SK-N-SH (cell line): Measurements from ENCODE around the gene SSTR4. TPM values are rescaled to one million over a fixed set of nuclear protein-coding genes. Genes with fewer than 3 reads are reported as not detected.

Source experiments
- CTCF ChIA-PET: fragments of 300-600, 350-600 bp; formaldehyde crosslinking; extraction: SDS; loops from one replicate; lab custom pipeline; 2021; lab: Yijun Ruan, JAX
- POLR2A ChIA-PET: fragments of 350-600 bp; sonication (Branson Sonifier 250); formaldehyde crosslinking; extraction: SDS; loops from one replicate; lab custom pipeline; 2020; ENCODE audit warnings: antibody characterized with exemption, inconsistent platforms; lab: Yijun Ruan, JAX
- DNase-seq: peaks from one replicate; pipeline ENCODE4 v3.0.0; 2012
- H2AFZ ChIP-seq: fragments of 200-600 bp; sonication (generic); 2 replicates; pipeline ENCODE4 v1.8.1; 2016; ENCODE audit warnings: antibody characterized with exemption, mild to moderate bottlenecking, low read depth
- H3F3A ChIP-seq: fragments of 200-600 bp; sonication (generic); replicated peaks from 2 replicates; pipeline ENCODE3; 2016; ENCODE audit warnings: antibody characterized with exemption, mild to moderate bottlenecking; ENCODE audit not compliant: insufficient read depth
- H3K27ac ChIP-seq, 2 experiments: fragments of 200-500 bp in 1 of 2; fragments of 200-600 bp in 1 of 2; sonication (Bioruptor generic) in 1 of 2; sonication (generic), shearing (Covaris generic) in 1 of 2; 2 replicates each; pipeline versions ENCODE4 v1.5.1 to v1.6.1; 2014 to 2016; ENCODE audit warnings: low read depth in 2 of 2, inconsistent platforms in 1 of 2, low read length in 1 of 2, mild to moderate bottlenecking in 1 of 2, mixed read lengths in 1 of 2
- H3K27me3 ChIP-seq: fragments of 200-600 bp; sonication (generic), shearing (Covaris generic); 2 replicates; pipeline ENCODE4 v1.6.1; 2016; ENCODE audit warnings: mixed run types; ENCODE audit not compliant: insufficient read depth
- H3K36me3 ChIP-seq, 2 experiments: fragments of 200-500 bp in 1 of 2; fragments of 200-600 bp in 1 of 2; sonication (Bioruptor generic) in 1 of 2; sonication (generic) in 1 of 2; replicated peaks in 1 of 2; 2 replicates each; pipeline versions ENCODE3 to v1.5.1; 2014 to 2016; ENCODE audit warnings: low read length in 1 of 2, mild to moderate bottlenecking in 1 of 2; ENCODE audit not compliant: insufficient read depth in 2 of 2, control insufficient read depth in 1 of 2
- H3K4me1 ChIP-seq, 2 experiments: fragments of 200-500 bp in 1 of 2; fragments of 200-600 bp in 1 of 2; sonication (Bioruptor generic) in 1 of 2; sonication (generic), shearing (Covaris generic) in 1 of 2; 2 replicates each; pipeline versions ENCODE4 v1.5.1 to v1.6.1; 2014 to 2016; ENCODE audit warnings: low read depth in 1 of 2, low read length in 1 of 2, mixed run types in 1 of 2; ENCODE audit not compliant: insufficient read depth in 2 of 2, control insufficient read depth in 1 of 2
- H3K4me2 ChIP-seq: fragments of 200-600 bp; sonication (generic), shearing (Covaris generic); 2 replicates; pipeline ENCODE4 v1.6.1; 2017; ENCODE audit warnings: mixed run types
- H3K4me3 ChIP-seq, 2 experiments: fragments of 200-500 bp in 1 of 2; fragments of 200-600 bp in 1 of 2; sonication (Bioruptor generic) in 1 of 2; sonication (generic), shearing (Covaris generic) in 1 of 2; 2 replicates each; pipeline versions ENCODE4 v1.5.1 to v1.8.1; 2014 to 2016; ENCODE audit warnings: low read depth in 2 of 2, inconsistent platforms in 1 of 2, low read length in 1 of 2, mild to moderate bottlenecking in 1 of 2, mixed read lengths in 1 of 2, moderate library complexity in 1 of 2
- H3K79me2 ChIP-seq: fragments of 200-600 bp; sonication (generic); 2 replicates; pipeline ENCODE4 v1.8.1; 2017; ENCODE audit warnings: mild to moderate bottlenecking; ENCODE audit not compliant: insufficient read depth
- H3K9ac ChIP-seq: fragments of 200-600 bp; sonication (generic); 2 replicates; pipeline ENCODE4 v1.6.1; 2017; ENCODE audit warnings: mixed run types
- H3K9me2 ChIP-seq: fragments of 200-600 bp; sonication (generic); 2 replicates; pipeline ENCODE4 v1.6.1; 2017; ENCODE audit warnings: mixed run types
- H3K9me3 ChIP-seq: fragments of 200-600 bp; sonication (generic); 2 replicates; pipeline ENCODE4 v1.6.1; 2017; ENCODE audit warnings: mixed run types, mild to moderate bottlenecking, moderate library complexity
- H4K20me1 ChIP-seq: fragments of 200-600 bp; sonication (generic); 2 replicates; pipeline ENCODE4 v1.6.1; 2017; ENCODE audit warnings: mild to moderate bottlenecking, mixed run types; ENCODE audit not compliant: insufficient read depth
- EZH2phosphoT487 ChIP-seq: fragments of 200-600 bp; sonication (generic); IDR thresholded peaks from 2 replicates; pipeline ENCODE4 v1.6.1; 2017; ENCODE audit warnings: low read depth, mixed run types, mild to moderate bottlenecking, antibody characterized with exemption, moderate library complexity, borderline replicate concordance
- FOSL2 ChIP-seq: IDR thresholded peaks from 2 replicates; pipeline ENCODE4 v1.4.0; 2012; ENCODE audit warnings: low read depth, mild to moderate bottlenecking, moderate library complexity, borderline replicate concordance
- FOXM1 ChIP-seq: IDR thresholded peaks from 2 replicates; pipeline ENCODE4 v1.4.0; 2012; ENCODE audit warnings: low read depth, mild to moderate bottlenecking
- GABPA ChIP-seq: IDR thresholded peaks from 2 replicates; pipeline ENCODE4 v1.4.0; 2012; ENCODE audit warnings: low read depth, mild to moderate bottlenecking
- JUND ChIP-seq: IDR thresholded peaks from 2 replicates; pipeline ENCODE4 v1.4.0; 2012
- MXI1 ChIP-seq: IDR thresholded peaks from 2 replicates; pipeline ENCODE4 v1.6.1; 2012; ENCODE audit warnings: mild to moderate bottlenecking, low read depth, low read length, improper control_type of control experiment
- NFIC ChIP-seq: IDR thresholded peaks from 2 replicates; pipeline ENCODE4 v1.4.0; 2012; ENCODE audit warnings: borderline replicate concordance
- NRF1 ChIP-seq: IDR thresholded peaks from 2 replicates; pipeline ENCODE4 v1.6.1; 2012; ENCODE audit warnings: low read depth, mild to moderate bottlenecking, low read length
- POLR2AphosphoS5 ChIP-seq: IDR thresholded peaks from 2 replicates; pipeline ENCODE4 v1.6.1; 2012; ENCODE audit warnings: low read depth, low read length
- RAD21 ChIP-seq: IDR thresholded peaks from 2 replicates; pipeline ENCODE4 v1.6.1; 2012; ENCODE audit warnings: mild to moderate bottlenecking, low read length
- RCOR1 ChIP-seq: fragments of 150-350 bp; IDR thresholded peaks from 2 replicates; pipeline ENCODE4 v1.6.1; 2017; ENCODE audit warnings: antibody characterized with exemption, low read length
- RFX5 ChIP-seq: IDR thresholded peaks from 2 replicates; pipeline ENCODE4 v1.6.1; 2012; ENCODE audit warnings: mild to moderate bottlenecking, improper control_type of control experiment, low read length
- SIN3A ChIP-seq: IDR thresholded peaks from 2 replicates; pipeline ENCODE4 v1.6.1; 2012; ENCODE audit warnings: low read depth, mild to moderate bottlenecking, low read length, moderate library complexity, borderline replicate concordance
- SMC3 ChIP-seq: IDR thresholded peaks from 2 replicates; pipeline ENCODE4 v1.6.1; 2012; ENCODE audit warnings: low read depth, low read length, improper control_type of control experiment
- WGBS: methylation state at CpG from one replicate; pipeline ENCODE4 v1.1.6; 2017; ENCODE audit warnings: low lambda C conversion rate; 5-methylcytosine and 5-hydroxymethylcytosine counted together
- polyA plus RNA-seq, 3 experiments: library from polyadenylated mRNA; depleted of rRNA; stranded (reverse); fragments of >200 nt; gene quantifications; 2 replicates each; pipeline ENCODE4 v1.2.3, GENCODE V29; 2012
- TF ChIP-seq, protein P1 (sequence below): fragments of 150-350 bp; IDR thresholded peaks from 2 replicates; pipeline ENCODE4 v1.6.1; 2016; ENCODE audit warnings: mild to moderate bottlenecking, low read depth, low read length
- TF ChIP-seq, protein P2 (sequence below): IDR thresholded peaks from 2 replicates; pipeline ENCODE4 v1.4.0; 2012; ENCODE audit warnings: low read depth
- TF ChIP-seq, protein P3 (sequence below): IDR thresholded peaks from 2 replicates; pipeline ENCODE4 v1.4.0; 2012; ENCODE audit warnings: low read depth, borderline replicate concordance
- TF ChIP-seq, protein P4 (sequence below): fragments of 200-600 bp; sonication (generic); IDR thresholded peaks from 2 replicates; pipeline ENCODE4 v1.6.1; 2017; ENCODE audit warnings: antibody characterized with exemption, mild to moderate bottlenecking, moderate library complexity

SSTR4 gene
- polyA plus RNA-seq, 1 of the 3 experiments (the other 2 are of a cell fraction), result not detected

DNA sequence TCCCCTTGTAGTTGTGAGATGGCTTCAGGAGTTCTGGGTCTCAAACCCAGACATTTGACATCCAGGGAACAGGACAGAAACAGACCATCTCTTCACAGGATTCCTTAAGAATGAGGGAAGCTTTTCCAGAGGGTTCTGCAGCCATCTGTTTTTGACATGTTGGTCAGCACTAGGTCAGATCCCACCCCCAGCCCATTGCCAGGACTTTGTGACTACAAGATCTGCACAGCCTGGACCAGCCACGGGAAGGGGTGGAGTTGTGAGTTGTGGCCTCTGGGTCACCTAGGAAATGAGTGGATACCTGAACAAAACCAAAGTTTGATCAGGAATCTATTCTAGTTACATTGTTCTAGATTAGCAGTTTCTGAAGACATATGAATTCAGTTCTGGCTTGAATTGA is 39.2 kb upstream of the SSTR4 start:
- H3K79me2 ChIP-seq, result no peaks in the 10 kb centered on the region
- no peak overlapping the region for H3K9ac ChIP-seq
- no peaks in the 10 kb centered on the region for H3F3A ChIP-seq
- H3K27me3 ChIP-seq, result no peaks in the 10 kb centered on the region; the same call in 1 of the 2 replicates
- 14% methylated on average over 1 of the region's 1 CpG for WGBS
- no peak for DNase-seq
- H3K36me3 ChIP-seq, result no peaks in the 10 kb centered on the region
- H4K20me1 ChIP-seq, result no peaks in the 10 kb centered on the region
- no peak overlapping the region for H3K4me2 ChIP-seq
- POLR2A ChIA-PET, result no interaction called here
- H3K9me2 ChIP-seq, result no peaks in the 10 kb centered on the region
- TF ChIP-seq NFIC (no peak), EZH2phosphoT487 (no peak), NRF1 (no peak), GABPA (no peak), RFX5 (no peak), POLR2AphosphoS5 (no peak), JUND (no peak), RCOR1 (no peak), SIN3A (no peak), SMC3 (no peak), FOSL2 (no peak), RAD21 (no peak), MXI1 (no peak), FOXM1 (no peak)
- TF ChIP-seq, protein P1, sequence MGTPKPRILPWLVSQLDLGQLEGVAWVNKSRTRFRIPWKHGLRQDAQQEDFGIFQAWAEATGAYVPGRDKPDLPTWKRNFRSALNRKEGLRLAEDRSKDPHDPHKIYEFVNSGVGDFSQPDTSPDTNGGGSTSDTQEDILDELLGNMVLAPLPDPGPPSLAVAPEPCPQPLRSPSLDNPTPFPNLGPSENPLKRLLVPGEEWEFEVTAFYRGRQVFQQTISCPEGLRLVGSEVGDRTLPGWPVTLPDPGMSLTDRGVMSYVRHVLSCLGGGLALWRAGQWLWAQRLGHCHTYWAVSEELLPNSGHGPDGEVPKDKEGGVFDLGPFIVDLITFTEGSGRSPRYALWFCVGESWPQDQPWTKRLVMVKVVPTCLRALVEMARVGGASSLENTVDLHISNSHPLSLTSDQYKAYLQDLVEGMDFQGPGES, result no peak
- TF ChIP-seq, protein P2, sequence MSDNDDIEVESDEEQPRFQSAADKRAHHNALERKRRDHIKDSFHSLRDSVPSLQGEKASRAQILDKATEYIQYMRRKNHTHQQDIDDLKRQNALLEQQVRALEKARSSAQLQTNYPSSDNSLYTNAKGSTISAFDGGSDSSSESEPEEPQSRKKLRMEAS, result no peak
- TF ChIP-seq, protein P3, sequence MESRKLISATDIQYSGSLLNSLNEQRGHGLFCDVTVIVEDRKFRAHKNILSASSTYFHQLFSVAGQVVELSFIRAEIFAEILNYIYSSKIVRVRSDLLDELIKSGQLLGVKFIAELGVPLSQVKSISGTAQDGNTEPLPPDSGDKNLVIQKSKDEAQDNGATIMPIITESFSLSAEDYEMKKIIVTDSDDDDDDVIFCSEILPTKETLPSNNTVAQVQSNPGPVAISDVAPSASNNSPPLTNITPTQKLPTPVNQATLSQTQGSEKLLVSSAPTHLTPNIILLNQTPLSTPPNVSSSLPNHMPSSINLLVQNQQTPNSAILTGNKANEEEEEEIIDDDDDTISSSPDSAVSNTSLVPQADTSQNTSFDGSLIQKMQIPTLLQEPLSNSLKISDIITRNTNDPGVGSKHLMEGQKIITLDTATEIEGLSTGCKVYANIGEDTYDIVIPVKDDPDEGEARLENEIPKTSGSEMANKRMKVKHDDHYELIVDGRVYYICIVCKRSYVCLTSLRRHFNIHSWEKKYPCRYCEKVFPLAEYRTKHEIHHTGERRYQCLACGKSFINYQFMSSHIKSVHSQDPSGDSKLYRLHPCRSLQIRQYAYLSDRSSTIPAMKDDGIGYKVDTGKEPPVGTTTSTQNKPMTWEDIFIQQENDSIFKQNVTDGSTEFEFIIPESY, result no peak
- TF ChIP-seq, protein P4, sequence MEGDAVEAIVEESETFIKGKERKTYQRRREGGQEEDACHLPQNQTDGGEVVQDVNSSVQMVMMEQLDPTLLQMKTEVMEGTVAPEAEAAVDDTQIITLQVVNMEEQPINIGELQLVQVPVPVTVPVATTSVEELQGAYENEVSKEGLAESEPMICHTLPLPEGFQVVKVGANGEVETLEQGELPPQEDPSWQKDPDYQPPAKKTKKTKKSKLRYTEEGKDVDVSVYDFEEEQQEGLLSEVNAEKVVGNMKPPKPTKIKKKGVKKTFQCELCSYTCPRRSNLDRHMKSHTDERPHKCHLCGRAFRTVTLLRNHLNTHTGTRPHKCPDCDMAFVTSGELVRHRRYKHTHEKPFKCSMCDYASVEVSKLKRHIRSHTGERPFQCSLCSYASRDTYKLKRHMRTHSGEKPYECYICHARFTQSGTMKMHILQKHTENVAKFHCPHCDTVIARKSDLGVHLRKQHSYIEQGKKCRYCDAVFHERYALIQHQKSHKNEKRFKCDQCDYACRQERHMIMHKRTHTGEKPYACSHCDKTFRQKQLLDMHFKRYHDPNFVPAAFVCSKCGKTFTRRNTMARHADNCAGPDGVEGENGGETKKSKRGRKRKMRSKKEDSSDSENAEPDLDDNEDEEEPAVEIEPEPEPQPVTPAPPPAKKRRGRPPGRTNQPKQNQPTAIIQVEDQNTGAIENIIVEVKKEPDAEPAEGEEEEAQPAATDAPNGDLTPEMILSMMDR, result no peak
- no peaks in the 10 kb centered on the region for H3K9me3 ChIP-seq
- no peak overlapping the region for H2AFZ ChIP-seq
- no peak overlapping the region for H3K4me3 ChIP-seq
- CTCF ChIA-PET, result no interaction called here
- no peak overlapping the region for H3K27ac ChIP-seq
- no peaks in the 10 kb centered on the region for H3K4me1 ChIP-seq
